Coronary artery (tissue), 2 donors: ENCODE data around the gene KIRREL3.

Source experiments
- DNase-seq: peaks from one replicate; pipeline ENCODE4 v3.0.0-alpha.2; 2017; ENCODE audit warnings: low spot score
- H3K27ac ChIP-seq, 2 donors: fragments of 200-600 bp; sonication (generic); one replicate each; pipeline ENCODE4 v1.5.1; 2016 to 2019
- H3K4me3 ChIP-seq: fragments of 200-600 bp; sonication (generic); 2 replicates; pipeline ENCODE4 v1.5.1; 2016; ENCODE audit warnings: mild to moderate bottlenecking, moderate library complexity
- TF ChIP-seq, protein P1 (sequence below): fragments of 200-600 bp; sonication (generic); IDR thresholded peaks from one replicate; pipeline ENCODE4 v1.5.1; 2019; ENCODE audit warnings: antibody characterized with exemption

The KIRREL3 gene

DNA sequence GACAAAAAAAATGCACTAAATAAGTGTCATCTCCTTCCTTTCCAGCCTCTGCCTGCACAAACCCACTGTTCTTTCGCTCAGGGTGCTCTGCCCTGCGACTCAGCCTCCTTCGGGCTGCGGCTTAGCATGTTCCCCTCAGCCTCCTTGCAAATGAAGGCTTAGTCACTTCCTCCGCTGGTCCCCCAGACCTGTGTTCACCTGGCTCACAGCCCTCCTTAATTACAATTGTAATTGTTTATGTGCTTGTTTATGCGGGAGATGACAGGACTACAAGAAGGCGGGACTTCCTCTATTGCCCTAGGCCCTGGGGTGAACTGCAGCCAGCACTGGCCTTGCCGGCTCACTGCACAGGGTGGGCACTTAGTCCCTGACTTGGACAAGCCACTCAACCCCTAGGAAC, 303.6 kb downstream of the KIRREL3 start:
- Histone ChIP-seq H3K27ac (no peak overlapping the region), H3K4me3 (no peak overlapping the region)
- no peak for DNase-seq
- TF ChIP-seq, protein P1, sequence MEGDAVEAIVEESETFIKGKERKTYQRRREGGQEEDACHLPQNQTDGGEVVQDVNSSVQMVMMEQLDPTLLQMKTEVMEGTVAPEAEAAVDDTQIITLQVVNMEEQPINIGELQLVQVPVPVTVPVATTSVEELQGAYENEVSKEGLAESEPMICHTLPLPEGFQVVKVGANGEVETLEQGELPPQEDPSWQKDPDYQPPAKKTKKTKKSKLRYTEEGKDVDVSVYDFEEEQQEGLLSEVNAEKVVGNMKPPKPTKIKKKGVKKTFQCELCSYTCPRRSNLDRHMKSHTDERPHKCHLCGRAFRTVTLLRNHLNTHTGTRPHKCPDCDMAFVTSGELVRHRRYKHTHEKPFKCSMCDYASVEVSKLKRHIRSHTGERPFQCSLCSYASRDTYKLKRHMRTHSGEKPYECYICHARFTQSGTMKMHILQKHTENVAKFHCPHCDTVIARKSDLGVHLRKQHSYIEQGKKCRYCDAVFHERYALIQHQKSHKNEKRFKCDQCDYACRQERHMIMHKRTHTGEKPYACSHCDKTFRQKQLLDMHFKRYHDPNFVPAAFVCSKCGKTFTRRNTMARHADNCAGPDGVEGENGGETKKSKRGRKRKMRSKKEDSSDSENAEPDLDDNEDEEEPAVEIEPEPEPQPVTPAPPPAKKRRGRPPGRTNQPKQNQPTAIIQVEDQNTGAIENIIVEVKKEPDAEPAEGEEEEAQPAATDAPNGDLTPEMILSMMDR = no peak

DNA sequence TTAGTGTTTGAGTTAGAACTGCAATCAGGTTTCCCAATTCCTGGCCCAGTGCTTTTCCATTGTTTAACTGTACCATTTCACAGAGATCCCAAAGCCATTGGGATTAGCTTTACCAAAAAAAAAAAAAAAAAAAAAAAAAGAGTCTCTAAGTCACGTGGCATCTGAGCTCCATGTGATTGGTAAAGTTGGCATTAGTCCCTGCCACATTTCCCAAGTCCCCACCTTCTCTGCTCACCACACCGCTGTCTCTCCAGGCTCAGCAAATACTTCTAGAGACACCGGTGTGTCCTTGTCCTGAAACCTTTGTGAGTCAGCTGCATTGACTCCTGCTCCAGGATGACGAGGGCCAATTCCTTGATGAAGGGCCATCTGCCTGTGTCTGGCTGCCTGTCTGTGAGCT, 305.3 kb downstream of the KIRREL3 start:
- H3K27ac ChIP-seq = no peak overlapping the region
- TF ChIP-seq, protein P1 = no peak
- no peak for DNase-seq
- H3K4me3 ChIP-seq = no peak overlapping the region

DNA sequence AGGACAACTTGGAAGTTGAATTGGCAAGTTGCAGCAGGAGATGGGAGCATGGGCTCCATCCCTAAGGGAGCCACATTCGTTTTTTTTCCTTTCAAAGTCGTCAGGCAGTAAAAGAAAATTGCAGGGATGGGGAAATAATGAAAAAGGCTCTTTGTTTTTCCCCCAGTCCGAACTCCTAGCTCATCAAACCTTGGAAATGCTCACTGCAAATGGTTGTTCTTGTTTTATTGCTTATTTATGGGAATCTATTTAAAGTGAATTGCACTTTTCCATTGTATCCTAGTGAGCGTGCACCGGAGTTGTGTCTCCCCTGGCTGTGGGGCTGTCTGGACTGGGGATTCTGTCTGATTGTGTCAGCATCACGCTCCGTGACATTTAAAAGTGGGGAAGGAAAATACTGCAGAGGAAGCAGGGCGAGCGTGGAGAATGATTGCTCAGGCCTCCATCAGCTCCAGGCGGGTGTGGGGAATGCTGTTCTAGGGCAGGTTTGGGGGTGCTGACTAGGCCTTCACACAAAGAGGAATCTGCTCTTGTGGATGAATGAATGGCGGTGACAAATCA, 306.4 kb downstream of the KIRREL3 start:
- TF ChIP-seq, protein P1 = no peak
- Histone ChIP-seq H3K27ac (no peak overlapping the region), H3K4me3 (no peak overlapping the region)
- DNase-seq = no peak

DNA sequence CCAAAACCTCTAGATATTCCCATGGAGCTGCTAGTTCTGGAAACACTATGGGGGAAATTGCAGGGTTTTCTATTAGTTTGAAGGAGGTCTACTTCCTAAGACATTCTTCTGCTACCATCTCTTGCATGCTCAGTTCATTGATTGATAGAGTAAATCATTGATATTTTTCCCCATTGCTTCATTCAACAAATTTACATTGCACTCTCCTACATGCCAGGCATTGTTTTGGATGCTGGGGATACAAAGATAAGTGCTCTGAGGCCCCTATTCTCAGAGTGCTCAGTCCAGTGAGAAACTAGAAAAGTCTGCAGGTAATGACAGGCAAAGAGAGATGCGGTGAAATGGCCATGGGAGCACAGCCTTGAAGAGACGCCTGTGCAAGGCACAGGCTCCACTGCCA, 313.1 kb downstream of the KIRREL3 start:
- no peak overlapping the region for H3K27ac ChIP-seq
- DNase-seq = no peak
- TF ChIP-seq, protein P1 = no peak
- H3K4me3 ChIP-seq = no peak overlapping the region

DNA sequence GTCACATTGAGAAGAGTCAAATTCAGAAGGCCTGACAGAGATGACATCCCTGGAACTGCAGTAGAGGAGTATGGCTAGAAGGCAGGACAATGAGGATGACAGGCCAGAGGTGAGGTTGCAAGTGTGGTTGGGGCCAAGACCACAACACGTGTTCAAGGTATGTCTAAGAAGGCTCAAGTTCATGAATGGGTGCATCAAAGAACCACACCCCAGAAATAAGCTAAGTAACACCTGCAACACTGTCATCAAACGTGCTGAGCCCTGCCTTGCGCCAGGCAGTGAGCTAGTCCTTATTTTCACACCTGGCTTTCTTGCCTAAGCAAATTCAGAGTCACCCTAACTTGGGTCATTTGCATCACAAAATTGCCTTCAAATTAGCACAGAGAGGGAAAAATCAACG, 313.6 kb downstream of the KIRREL3 start:
- H3K4me3 ChIP-seq = no peak overlapping the region
- TF ChIP-seq, protein P1 = no peak
- DNase-seq = no peak
- H3K27ac ChIP-seq = no peak overlapping the region

DNA sequence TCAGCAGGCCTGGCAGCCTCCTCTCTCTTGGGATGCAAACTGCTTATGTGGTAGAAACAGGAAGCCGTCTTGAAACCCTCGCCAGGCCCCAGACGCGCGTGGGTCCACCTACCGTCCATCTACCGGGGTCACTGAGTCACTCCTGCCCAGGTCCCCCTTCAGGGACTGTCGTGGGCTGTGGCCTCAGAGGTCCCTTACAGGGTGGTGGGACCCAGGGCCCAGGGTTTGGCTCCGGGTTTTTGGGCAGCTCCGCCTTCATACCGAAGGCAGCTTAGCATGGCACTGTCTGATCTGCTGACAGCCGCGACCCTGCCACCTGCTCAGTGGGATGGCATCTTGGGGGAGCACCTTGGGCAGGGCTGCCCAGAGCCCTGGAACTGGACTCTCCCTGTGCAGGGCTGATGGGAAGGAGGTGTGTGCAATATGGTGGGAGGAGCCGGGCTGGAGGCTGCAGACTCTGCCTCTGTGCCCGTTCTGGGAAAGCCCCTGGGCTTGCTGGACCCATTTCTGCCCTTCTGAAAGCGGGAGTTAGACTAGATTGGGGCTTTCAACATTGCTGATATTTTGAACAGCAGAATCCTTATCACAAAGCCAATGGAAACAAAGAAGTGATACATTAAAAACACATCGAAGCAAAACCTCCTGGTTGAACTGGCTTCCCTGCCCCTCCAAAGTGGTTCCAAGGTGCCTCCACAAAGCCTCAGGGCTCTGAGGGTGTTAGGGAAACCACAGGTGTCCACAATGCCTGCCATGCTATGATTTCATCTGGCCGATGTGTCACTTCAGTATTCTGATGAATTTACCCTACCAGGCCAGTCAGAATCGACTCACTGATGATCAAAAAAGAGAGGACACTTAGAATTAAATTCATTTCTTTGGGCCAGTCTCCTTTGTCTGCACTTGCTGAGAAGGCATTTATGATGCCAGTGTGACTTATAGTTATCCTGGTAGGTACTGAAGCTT, 316.5 kb downstream of the KIRREL3 start:
- H3K4me3 ChIP-seq = no peak overlapping the region
- no peak overlapping the region for H3K27ac ChIP-seq
- TF ChIP-seq, protein P1 = no peak
- no peak for DNase-seq

DNA sequence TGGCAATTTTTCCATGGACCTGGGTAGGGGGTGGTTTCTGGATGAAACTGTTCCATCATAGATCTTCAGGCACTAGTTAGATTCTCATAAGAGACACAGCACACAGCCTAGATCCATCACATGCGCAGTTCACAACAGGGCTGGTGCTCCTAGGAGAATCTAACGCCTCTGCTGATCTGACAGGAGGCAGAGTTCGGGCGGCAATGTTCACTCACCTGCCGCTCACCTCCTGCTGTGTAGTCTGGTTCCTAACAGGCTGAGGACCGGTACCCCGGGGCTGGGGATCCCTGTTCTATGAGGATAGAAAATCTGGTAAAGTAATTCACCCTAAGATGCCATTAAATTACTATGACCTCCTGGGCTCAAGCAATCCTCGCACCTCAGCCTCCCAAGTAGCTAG, 318.0 kb downstream of the KIRREL3 start:
- Histone ChIP-seq H3K4me3 (no peak overlapping the region), H3K27ac (no peak overlapping the region)
- TF ChIP-seq, protein P1 = no peak
- no peak for DNase-seq
